H1 (cell line): Measurements from ENCODE around the gene ZNF277. TPM values are rescaled to one million over a fixed set of nuclear protein-coding genes. Genes with fewer than 3 reads are reported as not detected.

ENCODE experiments used
- CTCF ChIA-PET: fragments of 300-600 bp; sonication (Branson Sonifier 250); formaldehyde crosslinking; loops from one replicate; lab custom pipeline; 2021; ENCODE audit not compliant: partially characterized antibody; lab: Charles Lee
- POLR2A ChIA-PET: fragments of 300-600 bp; sonication (Branson Sonifier 250); formaldehyde crosslinking; loops from one replicate; lab custom pipeline; 2021; ENCODE audit warnings: inconsistent platforms; ENCODE audit not compliant: partially characterized antibody; lab: Charles Lee
- DNase-seq, 2 experiments: peaks; one replicate each; pipeline versions ENCODE4 v3.0.0 to v3.0.0-alpha.2; 2010 to 2022; ENCODE audit warnings: low spot score in 2 of 2, low read depth in 1 of 2, mixed read lengths in 1 of 2
- FAIRE-seq: peaks from 2 replicates; lab custom pipeline; 2011; peaks lifted over from hg19 to GRCh38; lab: Jason Lieb, UNC
- H2AFZ ChIP-seq: 2 replicates; pipeline ENCODE4 v1.8.1; 2012; ENCODE audit warnings: low read length, inconsistent platforms
- H2AK5ac ChIP-seq: 2 replicates; pipeline ENCODE4 v1.6.1; 2013; ENCODE audit warnings: low read depth, low read length
- H2BK120ac ChIP-seq: replicated peaks from 2 replicates; pipeline ENCODE3; 2013; ENCODE audit warnings: low read depth, low read length, inconsistent platforms
- H2BK12ac ChIP-seq: 2 replicates; pipeline ENCODE4 v1.6.1; 2013; ENCODE audit warnings: low read depth, low read length
- H2BK15ac ChIP-seq: 2 replicates; pipeline ENCODE4 v1.6.1; 2013; ENCODE audit warnings: low read length
- H2BK20ac ChIP-seq: 2 replicates; pipeline ENCODE4 v1.6.1; 2013; ENCODE audit warnings: low read length
- H2BK5ac ChIP-seq: 2 replicates; pipeline ENCODE4 v1.6.1; 2013; ENCODE audit warnings: low read depth, low read length
- H3K14ac ChIP-seq: 2 replicates; pipeline ENCODE4 v1.6.1; 2013; ENCODE audit warnings: inconsistent platforms; ENCODE audit not compliant: insufficient read length
- H3K18ac ChIP-seq: 2 replicates; pipeline ENCODE4 v1.6.1; 2013; ENCODE audit warnings: low read length; ENCODE audit errors: extremely low read depth
- H3K23ac ChIP-seq: 2 replicates; pipeline ENCODE4 v1.6.1; 2013; ENCODE audit warnings: inconsistent platforms; ENCODE audit not compliant: insufficient read length
- H3K23me2 ChIP-seq: 2 replicates; pipeline ENCODE4 v1.6.1; 2013; ENCODE audit warnings: low read depth, low read length
- H3K27ac ChIP-seq: 2 replicates; pipeline ENCODE4 v1.6.1; 2011; ENCODE audit warnings: low read depth, low read length, inconsistent platforms
- H3K27me3 ChIP-seq, 4 experiments: replicated peaks in 1 of 4; 1 replicate in 1 of 4; 2 replicates in 3 of 4; pipeline versions ENCODE4 v1.6.1 to v1.8.1; 2011 to 2013; ENCODE audit warnings: low read length in 3 of 4, mild to moderate bottlenecking in 3 of 4, inconsistent platforms in 2 of 4, mixed read lengths in 2 of 4, moderate library complexity in 1 of 4; ENCODE audit not compliant: control insufficient read depth in 3 of 4, insufficient read depth in 3 of 4; ENCODE audit errors: extremely low read depth in 1 of 4
- H3K36me3 ChIP-seq, 4 experiments: 2 replicates each; pipeline versions ENCODE4 v1.6.1 to v1.8.1; 2011 to 2013; ENCODE audit warnings: mild to moderate bottlenecking in 4 of 4, low read length in 3 of 4, moderate library complexity in 2 of 4, control low read depth in 1 of 4, inconsistent platforms in 1 of 4; ENCODE audit not compliant: insufficient read depth in 4 of 4, control insufficient read depth in 2 of 4
- H3K4ac ChIP-seq: replicated peaks from 2 replicates; pipeline ENCODE3; 2013; ENCODE audit warnings: low read length, low read depth, mixed read lengths, inconsistent platforms; ENCODE audit not compliant: insufficient read length
- H3K4me1 ChIP-seq, 4 experiments: replicated peaks in 1 of 4; 1 replicate in 1 of 4; 2 replicates in 3 of 4; pipeline versions ENCODE4 v1.6.1 to v1.8.1; 2011 to 2013; ENCODE audit warnings: low read length in 3 of 4, inconsistent platforms in 2 of 4, mixed read lengths in 1 of 4; ENCODE audit not compliant: insufficient read depth in 4 of 4, control insufficient read depth in 3 of 4
- H3K4me2 ChIP-seq, 2 experiments: 2 replicates each; pipeline versions ENCODE4 v1.6.1 to v1.8.1; 2011 to 2013; ENCODE audit warnings: low read depth in 2 of 2, low read length in 2 of 2, control low read depth in 1 of 2, inconsistent platforms in 1 of 2, mild to moderate bottlenecking in 1 of 2; ENCODE audit not compliant: insufficient read depth in 1 of 2
- H3K4me3 ChIP-seq, 4 experiments: fragments of 200-600, 300-600 bp in 1 of 4; sonication (generic), shearing (Covaris generic), sonication (Bioruptor Twin) in 1 of 4; 2 replicates each; pipeline versions ENCODE4 v1.5.1 to v1.8.1; 2011 to 2016; ENCODE audit warnings: low read length in 4 of 4, low read depth in 3 of 4, control low read depth in 2 of 4, inconsistent platforms in 2 of 4, mild to moderate bottlenecking in 2 of 4, mixed read lengths in 1 of 4, moderate library complexity in 1 of 4; ENCODE audit not compliant: insufficient read depth in 2 of 4; ENCODE audit errors: extremely low read depth in 1 of 4
- H3K56ac ChIP-seq: replicated peaks from 2 replicates; pipeline ENCODE3; 2013; ENCODE audit warnings: low read depth, mild to moderate bottlenecking, mixed read lengths, low read length, inconsistent platforms; ENCODE audit not compliant: insufficient read length
- H3K79me1 ChIP-seq: 2 replicates; pipeline ENCODE4 v1.6.1; 2013; ENCODE audit warnings: low read depth, low read length, control low read depth
- H3K79me2 ChIP-seq, 2 experiments: 2 replicates each; pipeline versions ENCODE4 v1.6.1 to v1.8.1; 2012 to 2013; ENCODE audit warnings: low read length in 2 of 2, mild to moderate bottlenecking in 2 of 2, inconsistent platforms in 1 of 2; ENCODE audit not compliant: insufficient read depth in 2 of 2, control insufficient read depth in 1 of 2
- H3K9ac ChIP-seq, 4 experiments: replicated peaks in 1 of 4; 1 replicate in 1 of 4; 2 replicates in 3 of 4; pipeline versions ENCODE4 v1.6.1 to v1.8.1; 2011 to 2013; ENCODE audit warnings: low read depth in 3 of 4, low read length in 3 of 4, control low read depth in 2 of 4, mild to moderate bottlenecking in 2 of 4, moderate library complexity in 2 of 4, inconsistent platforms in 1 of 4; ENCODE audit errors: extremely low read depth in 1 of 4
- H3K9me3 ChIP-seq, 2 experiments: 2 replicates each; pipeline versions ENCODE4 v1.6.1 to v1.8.1; 2012 to 2013; ENCODE audit warnings: mild to moderate bottlenecking in 2 of 2, moderate library complexity in 2 of 2, control low read depth in 1 of 2, inconsistent platforms in 1 of 2, low read depth in 1 of 2, low read length in 1 of 2, mixed read lengths in 1 of 2; ENCODE audit not compliant: insufficient read depth in 2 of 2
- H4K20me1 ChIP-seq, 2 experiments: replicated peaks in 1 of 2; 2 replicates each; pipeline versions ENCODE3 to v1.8.1; 2011 to 2013; ENCODE audit warnings: inconsistent platforms in 2 of 2, low read length in 2 of 2, mild to moderate bottlenecking in 1 of 2; ENCODE audit not compliant: insufficient read depth in 2 of 2, control insufficient read depth in 1 of 2
- H4K5ac ChIP-seq: 2 replicates; pipeline ENCODE4 v1.6.1; 2013; ENCODE audit warnings: low read length, low read depth, mixed read lengths, inconsistent platforms; ENCODE audit not compliant: insufficient read length
- H4K8ac ChIP-seq: 2 replicates; pipeline ENCODE4 v1.8.0; 2013; ENCODE audit warnings: mild to moderate bottlenecking, moderate library complexity, low read length, inconsistent platforms; ENCODE audit not compliant: insufficient read depth; ENCODE audit errors: extremely low read depth
- H4K91ac ChIP-seq: replicated peaks from 2 replicates; pipeline ENCODE3; 2013; ENCODE audit warnings: low read length, mixed read lengths, inconsistent platforms; ENCODE audit not compliant: insufficient read length
- CREB1 ChIP-seq: IDR thresholded peaks from 2 replicates; pipeline ENCODE4 v1.6.1; 2012; ENCODE audit warnings: inconsistent platforms
- CTBP2 ChIP-seq: IDR thresholded peaks from 2 replicates; pipeline ENCODE4 v1.7.0; 2011; ENCODE audit warnings: borderline replicate concordance, mild to moderate bottlenecking, moderate library complexity, mixed read lengths, low read length; ENCODE audit not compliant: insufficient read depth, insufficient read length
- GTF2F1 ChIP-seq: IDR thresholded peaks from 2 replicates; pipeline ENCODE4 v1.6.1; 2012; ENCODE audit warnings: low read depth, low read length, improper control_type of control experiment, borderline replicate concordance
- NANOG ChIP-seq: IDR thresholded peaks from 2 replicates; pipeline ENCODE4 v1.6.1; 2011; ENCODE audit warnings: low read length, low read depth, mild to moderate bottlenecking, inconsistent platforms; ENCODE audit not compliant: insufficient read depth, poor library complexity, severe bottlenecking
- POLR2AphosphoS5 ChIP-seq: IDR thresholded peaks from 2 replicates; pipeline ENCODE4 v1.6.1; 2011; ENCODE audit warnings: low read depth, low read length
- RFX5 ChIP-seq: IDR thresholded peaks from 2 replicates; pipeline ENCODE4 v1.6.1; 2011; ENCODE audit warnings: low read depth, low read length, improper control_type of control experiment, borderline replicate concordance
- SIRT6 ChIP-seq: IDR thresholded peaks from one replicate; pipeline ENCODE4 v1.7.1; 2012; ENCODE audit warnings: low read length, inconsistent platforms
- SP4 ChIP-seq: IDR thresholded peaks from 2 replicates; pipeline ENCODE4 v1.6.1; 2012; ENCODE audit warnings: low read length, inconsistent platforms
- TAF7 ChIP-seq: optimal IDR thresholded peaks from 2 replicates; pipeline ENCODE3; 2011; ENCODE audit warnings: low read depth, mild to moderate bottlenecking, inconsistent platforms, low read length, moderate library complexity, borderline replicate concordance
- TCF12 ChIP-seq: IDR thresholded peaks from 2 replicates; pipeline ENCODE4 v1.6.1; 2011; ENCODE audit warnings: low read depth, mild to moderate bottlenecking, low read length
- WGBS, 2 experiments: shearing (Covaris generic) in 1 of 2; methylation state at CpG; one replicate each; pipeline versions ENCODE4 v1.1.6 to v1.1.7; 2013 to 2015; ENCODE audit warnings: low lambda C conversion rate in 2 of 2, mixed read lengths in 2 of 2, inconsistent platforms in 1 of 2, low coverage in 1 of 2, missing lambda C conversion rate in 1 of 2; ENCODE audit not compliant: insufficient replicate concordance in 2 of 2, insufficient coverage in 1 of 2, insufficient read length in 1 of 2; ENCODE audit errors: extremely low coverage in 1 of 2, missing lambda C conversion rate in 1 of 2; 5-methylcytosine and 5-hydroxymethylcytosine counted together
- polyA plus RNA-seq, 7 experiments: library from polyadenylated mRNA; depleted of rRNA in 3 of 7; stranded (reverse) in 5 of 7; unstranded in 2 of 7; fragments of >200 nt in 5 of 7; fragments of 200-250 nt in 2 of 7; gene quantifications; 1 replicate in 5 of 7; 2 replicates in 1 of 7; 4 replicates in 1 of 7; pipeline versions ENCODE4 v1.2.1 to v1.2.3, GENCODE V29; 2011 to 2013; ENCODE audit warnings: missing spikeins in 2 of 7, mixed read lengths in 2 of 7
- total RNA-seq: library from RNA; stranded (reverse); fragmentation: NEBNext Ultra II Directional; extraction: Animal tissue kit (Norgen Biotek cat#: 25700); gene quantifications from 2 replicates; pipeline ENCODE4 v1.2.1, GENCODE V29; 2021

ZNF277 gene
- total and polyA plus RNA-seq, 2 of the 8 experiments (the other 6 are each of a cell fraction or from before 2014, with no cell fraction given), result 5.1 to 21.7 TPM

DNA sequence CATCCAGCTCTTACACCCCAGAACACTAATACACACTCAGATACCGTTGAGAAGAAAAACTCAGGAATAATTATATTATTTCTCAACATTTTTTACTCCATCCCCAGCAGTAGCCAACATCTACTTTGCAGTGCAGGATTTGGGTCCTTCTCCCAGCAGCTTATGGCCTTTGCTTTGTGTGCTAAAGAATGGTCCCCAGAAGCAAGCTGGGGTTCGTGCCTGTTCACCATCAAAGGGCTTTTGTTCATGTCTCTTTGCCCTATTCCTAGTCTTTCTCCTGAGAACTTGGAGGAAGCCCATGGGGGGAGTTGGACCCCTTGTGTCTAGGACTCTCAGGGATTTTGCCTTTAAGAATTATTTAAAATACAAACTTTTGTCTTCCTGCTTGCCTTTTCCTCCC, 100.4 kb downstream of the ZNF277 start:
- no peak for TF ChIP-seq NANOG
- TF ChIP-seq GTF2F1, result no peak
- TF ChIP-seq CREB1, result no peak
- no peak for TF ChIP-seq SP4
- TF ChIP-seq TAF7, result no peak
- TF ChIP-seq SIRT6, result no peak
- no peak for TF ChIP-seq RFX5
- no peak for TF ChIP-seq POLR2AphosphoS5
- TF ChIP-seq CTBP2, result no peak
- no peak for TF ChIP-seq TCF12
- Histone ChIP-seq H2AK5ac (no peak overlapping the region), H3K4me1 (no peaks in the 10 kb centered on the region), H3K27me3 (no peaks in the 10 kb centered on the region), H4K5ac (no peak overlapping the region), H2BK5ac (no peak overlapping the region), H3K23ac (no peak overlapping the region), H2BK120ac (no peak overlapping the region), H3K9me3 (peaks cover 5 to 11% of the 10 kb centered on the region in 2 experiments; a peak in 2 of 4 replicates), H3K56ac (no peak overlapping the region), H2BK12ac (no peak overlapping the region), H4K8ac (no peak overlapping the region), H2AFZ (no peak overlapping the region), H4K20me1 (no peaks in the 10 kb centered on the region), H3K23me2 (no peaks in the 10 kb centered on the region), H3K9ac (no peak overlapping the region), H3K27ac (no peak overlapping the region), H3K14ac (no peak overlapping the region), H3K79me2 (no peaks in the 10 kb centered on the region), H2BK20ac (no peak overlapping the region), H3K36me3 (peaks cover 0 to 9% (median 0%) of the 10 kb centered on the region in 4 experiments; a peak in 3 of 8 replicates), H3K18ac (no peak overlapping the region), H3K4ac (no peak overlapping the region), H3K4me3 (no peak overlapping the region), H4K91ac (no peak overlapping the region), H3K79me1 (no peaks in the 10 kb centered on the region), H2BK15ac (no peak overlapping the region), H3K4me2 (no peak overlapping the region)
- ChIA-PET POLR2A (no interaction called here), CTCF (no interaction called here)
- FAIRE-seq (no peak), DNase-seq (no peak)
- WGBS, 2 experiments, result 80% methylated on average over 2 of the region's 2 CpGs; no CpG with 5 or more reads in 1 of the 2 experiments
